COLO829 (cell line): ENCODE measurements around the gene IL7R.

ENCODE experiments used
- DNase-seq: peaks from one replicate; pipeline ENCODE4 v3.0.0; 2012; ENCODE audit warnings: low spot score

Gene IL7R

DNA sequence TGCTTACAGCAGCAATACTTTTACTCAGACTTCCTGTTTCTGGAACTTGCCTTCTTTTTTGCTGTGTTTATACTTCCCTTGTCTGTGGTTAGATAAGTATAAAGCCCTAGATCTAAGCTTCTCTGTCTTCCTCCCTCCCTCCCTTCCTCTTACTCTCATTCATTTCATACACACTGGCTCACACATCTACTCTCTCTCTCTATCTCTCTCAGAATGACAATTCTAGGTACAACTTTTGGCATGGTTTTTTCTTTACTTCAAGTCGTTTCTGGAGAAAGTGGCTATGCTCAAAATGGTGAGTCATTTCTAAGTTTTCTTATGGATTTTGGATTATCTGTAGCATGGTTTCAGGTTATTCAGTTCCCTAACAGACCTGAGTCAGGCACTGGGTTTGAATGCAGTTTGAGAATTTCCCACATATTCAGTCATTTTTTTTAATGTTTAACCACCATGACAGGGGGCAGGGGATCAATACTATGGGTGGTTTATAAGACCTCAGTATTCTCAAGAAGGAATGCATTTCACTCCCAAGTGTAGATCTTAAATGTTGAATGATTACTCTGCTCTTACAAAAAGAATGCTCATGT is at the start of gene IL7R:
TSS of gene IL7R (plus strand) at position 127 of the 587 bp plus-strand sequence. CDS start at position 214, 87 bp downstream.
- no peak for DNase-seq

DNA sequence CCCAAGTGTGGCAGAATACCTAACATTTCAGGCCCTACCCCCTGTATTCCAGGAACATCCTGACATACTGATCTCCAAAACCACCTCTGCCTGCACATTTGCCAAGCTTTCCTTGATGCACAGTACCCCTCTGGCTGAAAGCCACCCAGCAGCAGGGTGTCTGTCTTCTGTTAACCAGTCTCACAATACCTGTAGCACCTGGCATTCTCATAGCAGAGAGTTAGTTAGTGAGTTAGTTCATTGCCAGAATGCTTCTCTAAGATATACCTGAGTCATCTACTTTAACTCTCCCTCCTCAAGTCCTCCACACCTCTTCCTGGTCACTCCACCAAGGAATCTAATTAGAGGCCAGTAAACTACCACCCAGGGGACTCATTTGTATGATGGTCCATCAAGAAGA is 46.1 kb upstream of the IL7R start:
- no peak for DNase-seq

DNA sequence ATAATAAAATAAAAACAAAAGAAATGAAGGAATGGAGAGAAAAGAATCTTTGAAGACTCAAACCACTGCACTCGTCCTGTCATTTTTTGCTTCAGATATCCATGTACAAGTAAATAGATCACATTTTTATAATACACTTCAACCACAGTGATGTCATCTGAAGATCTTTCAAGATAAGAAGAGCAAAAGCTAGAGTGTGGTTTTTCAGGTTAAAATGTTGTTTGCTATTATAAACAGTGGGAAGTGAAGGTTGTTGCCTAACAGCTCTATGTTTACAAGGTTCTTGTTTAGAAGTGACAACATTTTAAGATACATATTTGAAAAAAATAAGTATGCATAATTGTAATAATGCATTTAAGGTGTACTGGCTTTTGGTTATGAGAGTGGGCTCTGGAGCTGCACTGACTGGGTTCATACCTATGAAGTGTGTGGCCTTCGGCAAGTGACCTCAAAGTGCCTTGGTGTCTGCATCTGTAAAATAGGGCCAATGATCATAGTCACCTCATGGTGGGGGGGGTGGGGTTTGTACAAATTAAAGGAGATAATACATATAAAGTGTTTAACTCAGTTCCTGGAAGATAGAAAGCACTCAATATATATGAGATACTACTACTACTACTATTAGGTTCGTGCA is 45.5 kb upstream of the IL7R start:
- no peak for DNase-seq

GRCh38 chr5:35813521-35813920 is 43.2 kb upstream of the IL7R start:
- DNase-seq: no peak

DNA sequence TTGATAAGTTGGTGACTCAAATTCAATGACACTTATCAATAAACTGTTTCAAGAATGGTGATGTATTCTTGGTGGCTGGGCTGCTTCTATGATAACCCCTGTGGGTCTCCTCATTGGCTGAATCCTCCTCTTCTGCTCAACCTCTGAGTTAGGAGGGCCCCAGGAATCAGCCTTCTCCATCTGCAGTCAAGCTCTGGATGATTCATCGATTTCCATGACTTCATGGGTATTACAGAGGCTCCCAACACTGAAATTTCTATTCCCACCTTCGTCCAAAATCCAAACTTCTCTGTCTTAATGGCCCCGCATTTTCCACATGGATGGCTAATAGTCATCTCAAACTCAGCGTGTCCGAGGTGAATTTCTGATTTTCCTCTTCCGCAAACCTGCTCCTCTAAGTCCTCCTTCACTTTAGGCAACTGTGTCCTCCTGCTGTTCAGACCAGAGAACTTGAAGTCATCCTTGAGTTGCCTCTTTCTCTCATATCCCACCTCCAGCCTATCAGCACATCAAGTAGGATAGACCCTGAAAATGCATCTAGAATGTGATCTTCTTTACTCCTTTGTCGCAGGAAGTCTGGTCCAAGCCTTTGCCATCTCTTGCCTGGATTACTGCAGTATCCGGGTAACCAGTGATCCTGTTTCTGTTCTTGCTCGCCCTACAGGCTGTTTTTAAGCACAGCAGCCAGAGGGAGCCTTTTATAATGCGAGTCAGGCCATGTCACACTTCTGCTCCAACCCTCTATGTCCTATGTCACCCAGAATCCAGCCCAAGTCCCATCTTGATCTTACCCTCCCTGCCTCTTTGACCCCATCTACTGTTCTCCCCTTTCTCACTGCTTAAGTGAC is 41.4 kb upstream of the IL7R start:
- no peak for DNase-seq

DNA sequence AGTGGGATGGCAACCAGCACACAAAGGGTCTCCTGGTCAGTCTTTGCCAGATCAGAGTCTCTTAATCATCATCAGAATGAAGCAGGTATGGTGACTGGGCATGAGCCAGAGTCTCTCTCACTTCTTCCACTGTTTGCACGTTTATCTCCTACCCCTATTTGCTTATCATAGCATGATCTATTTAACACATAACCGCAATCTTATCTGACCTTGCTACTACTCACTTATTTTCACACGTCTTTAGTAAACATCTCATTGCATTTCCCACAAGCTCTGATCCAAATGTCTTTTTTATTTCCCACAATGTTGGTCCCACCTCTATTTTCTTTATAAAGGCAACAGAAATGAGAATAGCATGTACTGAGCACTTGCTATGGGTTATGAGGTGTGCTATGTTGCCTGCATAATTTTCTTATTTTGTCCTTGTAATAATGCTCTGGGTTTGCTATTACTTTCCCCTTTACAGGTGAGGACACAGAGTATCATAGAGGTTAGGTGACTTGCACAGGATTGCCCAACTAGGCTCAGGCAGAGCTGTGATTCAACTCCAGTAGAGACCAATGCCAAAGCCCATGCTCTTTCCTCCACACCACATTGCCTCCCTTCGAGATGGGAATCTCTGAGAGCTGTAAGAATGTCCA is 39.7 kb upstream of the IL7R start:
- no peak for DNase-seq

DNA sequence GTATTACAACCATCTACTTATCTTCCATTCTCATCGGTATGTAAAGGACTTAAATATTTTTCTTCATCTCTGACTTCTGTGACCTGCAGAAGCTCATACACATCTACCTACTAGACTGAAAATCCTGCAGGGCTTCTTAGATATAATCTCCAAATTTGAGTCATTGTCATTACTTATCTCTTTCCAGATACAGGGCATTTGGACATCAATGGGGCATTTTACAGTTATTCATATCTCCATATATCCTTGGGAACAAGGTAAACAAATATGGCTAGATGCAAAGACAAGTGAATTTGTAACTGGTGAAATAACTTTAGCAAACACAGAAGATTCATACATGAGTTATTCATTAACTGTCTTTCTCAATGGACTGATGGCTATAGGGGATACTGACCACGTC is 37.7 kb upstream of the IL7R start:
- DNase-seq: no peak

- no peak for DNase-seq
Observed at GRCh38 chr5:35819668-35820067, 37.0 kb upstream of the IL7R start.

DNA sequence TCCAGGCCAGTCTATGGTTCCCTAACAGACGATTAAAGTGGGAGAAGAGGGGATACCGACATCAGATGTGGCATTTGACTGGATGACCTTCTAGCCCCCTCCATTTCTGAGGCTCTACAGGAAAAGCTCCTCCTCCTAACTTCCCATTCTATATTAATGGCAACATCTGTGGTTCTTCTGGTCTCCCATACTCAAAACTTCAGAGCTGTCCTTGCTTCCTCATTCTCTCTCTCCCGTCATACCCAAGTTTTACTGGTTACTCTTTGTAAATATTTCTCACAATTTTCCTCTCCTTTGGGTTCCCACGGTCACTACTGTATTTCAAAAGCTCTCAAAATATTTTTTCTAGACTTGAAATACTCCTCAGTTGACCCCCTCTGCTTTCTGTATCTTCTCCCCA is 36.0 kb upstream of the IL7R start:
- no peak for DNase-seq

- DNase-seq: no peak
Observed at GRCh38 chr5:35821513-35821912, 35.2 kb upstream of the IL7R start.

- no peak for DNase-seq
Observed at GRCh38 chr5:35822511-35822910, 34.2 kb upstream of the IL7R start.

DNA sequence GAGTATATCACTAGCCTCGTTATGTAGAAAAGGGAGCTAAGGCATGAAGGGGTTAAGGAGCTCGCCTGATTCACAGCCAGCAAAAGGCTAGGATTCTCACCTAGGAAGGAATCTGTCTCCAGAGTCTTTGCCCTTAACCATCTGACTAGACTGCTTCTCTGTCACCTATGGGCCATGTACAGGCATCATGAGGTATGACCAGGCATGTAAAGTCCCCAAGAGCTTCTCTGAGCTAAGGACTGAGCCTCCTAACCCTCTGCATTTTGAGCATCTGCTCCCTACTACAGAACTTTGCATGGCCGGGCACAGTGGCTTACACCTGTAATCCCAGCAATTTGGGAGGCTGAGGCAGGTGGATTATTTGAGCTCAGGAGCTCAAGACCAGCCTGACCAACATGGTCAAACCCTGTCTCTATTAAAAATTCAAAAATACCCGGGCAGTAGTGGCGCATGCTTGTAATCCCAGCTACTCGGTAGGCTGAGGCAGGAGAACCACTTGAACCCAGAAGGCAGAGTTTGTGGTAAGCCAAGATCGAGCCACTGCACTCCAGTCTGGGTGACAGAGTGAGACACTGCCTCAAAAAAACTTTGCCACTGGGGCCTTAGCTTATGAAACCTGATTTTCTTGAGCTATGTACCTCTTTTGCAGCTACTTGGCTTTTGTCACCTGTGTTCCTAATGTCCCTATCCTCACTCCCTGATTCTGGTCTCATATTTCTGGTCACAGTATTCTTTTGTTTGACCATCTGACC is 33.2 kb upstream of the IL7R start:
- no peak for DNase-seq

GRCh38 chr5:35826056-35826455 is 30.6 kb upstream of the IL7R start:
- DNase-seq: no peak

- DNase-seq: no peak
Observed at GRCh38 chr5:35826554-35826953, 30.1 kb upstream of the IL7R start.

- DNase-seq: no peak
Observed at GRCh38 chr5:35828082-35828598, 28.6 kb upstream of the IL7R start.

DNA sequence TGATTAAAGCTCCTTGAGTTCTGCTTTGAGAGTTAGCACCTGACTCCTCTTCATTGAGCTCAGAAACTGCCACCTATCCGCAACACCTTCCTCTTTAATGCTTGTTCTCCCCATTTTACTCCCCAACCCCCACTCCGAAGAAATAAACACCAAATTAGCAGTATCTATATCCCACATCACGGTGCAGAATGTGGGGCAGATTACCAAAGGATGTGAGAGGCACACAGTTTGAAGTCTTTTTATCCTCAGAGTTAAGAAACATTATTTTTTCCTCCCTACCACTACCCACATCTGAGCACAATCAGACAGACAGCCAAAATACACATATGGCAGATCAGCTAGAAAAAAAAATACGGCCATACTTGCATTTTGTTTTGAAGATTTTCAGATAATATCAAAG is 26.1 kb upstream of the IL7R start:
- no peak for DNase-seq

GRCh38 chr5:35832762-35833161 is 23.9 kb upstream of the IL7R start:
- DNase-seq: no peak

DNA sequence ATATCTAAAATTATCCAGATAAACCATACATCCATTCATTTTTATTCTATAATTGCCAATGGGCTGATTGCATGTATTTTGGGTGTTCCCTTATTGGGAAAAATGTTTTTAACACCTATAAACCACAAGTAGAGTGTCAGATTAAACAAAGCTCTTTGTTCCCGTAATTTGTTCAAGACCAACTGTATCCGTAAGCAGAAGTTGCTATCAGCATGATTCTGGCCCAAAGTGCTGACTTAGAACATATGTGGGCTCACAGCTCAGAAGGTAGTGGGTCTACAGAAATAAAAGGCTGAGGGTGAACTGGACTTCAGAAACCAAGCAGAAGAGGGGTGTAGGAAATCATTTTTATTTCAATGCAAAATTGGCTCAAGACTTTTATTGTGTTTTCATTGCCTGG is 23.5 kb upstream of the IL7R start:
- no peak for DNase-seq

DNA sequence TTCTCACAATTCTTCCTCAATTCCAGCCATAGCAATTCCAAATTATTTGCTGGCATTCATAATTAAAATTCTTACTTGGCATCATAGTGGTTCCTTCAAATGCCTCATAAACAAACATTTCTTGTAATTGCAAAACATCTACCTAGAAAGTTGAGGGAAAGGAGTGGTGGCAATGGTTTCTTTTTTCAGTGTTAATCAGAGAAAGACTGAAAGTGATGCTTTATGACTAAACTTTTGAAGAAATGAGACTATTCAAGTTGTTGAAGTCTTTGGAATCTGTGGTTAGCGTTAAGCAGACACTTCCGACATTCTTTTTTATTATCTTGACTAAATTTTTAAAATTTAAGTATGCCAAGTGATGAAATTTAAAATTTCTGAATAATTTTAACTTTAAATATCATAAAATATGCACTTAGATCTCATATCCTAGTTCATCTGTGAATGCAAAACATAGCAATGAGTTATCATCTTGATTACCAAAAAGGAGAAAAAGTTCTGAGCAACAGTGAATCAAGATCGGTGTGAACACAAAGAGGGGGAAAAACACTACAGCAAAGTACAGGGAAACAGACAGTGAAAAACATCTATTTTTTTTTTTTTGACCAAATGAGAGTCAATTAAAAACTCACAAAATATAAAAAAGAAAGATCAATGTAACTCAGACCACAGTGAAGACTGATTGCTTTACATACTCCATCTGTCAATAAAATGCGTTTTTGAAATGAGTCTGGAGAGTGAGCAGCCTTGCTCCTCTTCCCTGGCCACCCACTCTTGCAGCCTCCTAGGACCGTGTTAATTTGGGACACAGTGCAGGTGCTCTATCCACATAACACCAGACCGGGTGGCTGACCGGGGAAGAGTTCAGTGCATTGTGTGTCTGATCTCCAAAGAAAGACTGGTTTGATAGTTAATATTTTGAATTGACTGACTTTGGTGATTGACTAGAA is 20.6 kb upstream of the IL7R start:
- DNase-seq: no peak

DNA sequence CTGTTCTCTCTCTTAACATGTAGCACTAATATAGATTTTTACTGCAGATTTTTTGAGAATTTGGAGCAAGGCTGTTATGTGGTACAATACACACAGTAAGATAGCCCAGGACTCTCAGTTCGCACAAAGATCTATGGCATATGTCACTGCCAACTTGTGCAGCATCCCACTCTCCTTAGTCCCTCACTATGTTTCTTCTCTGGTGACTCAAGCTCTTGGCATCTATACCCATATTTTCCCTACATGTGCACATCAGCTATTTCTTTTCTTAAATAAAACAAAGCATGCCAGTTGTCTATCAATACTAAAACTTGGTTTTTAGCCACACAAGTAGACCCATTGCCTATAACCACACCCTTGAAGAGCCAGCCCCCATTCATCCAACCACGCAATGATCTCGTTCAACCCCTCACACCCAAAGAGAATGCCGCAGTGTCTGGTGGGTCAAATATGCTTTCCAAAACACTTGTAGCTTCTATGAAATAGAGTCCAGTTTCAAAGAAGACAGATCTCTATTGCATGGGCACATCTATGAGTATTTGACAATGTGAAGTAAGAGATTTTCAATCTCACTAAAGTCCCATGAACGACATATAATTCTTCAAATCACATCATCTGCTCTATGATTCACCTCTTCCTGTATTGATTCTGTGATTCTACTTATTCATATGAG is 18.2 kb upstream of the IL7R start:
- DNase-seq: no peak
